ENCODE data around the gene SLC45A2.
"Not testable (repeated sequence)": the region's sequence is repeated elsewhere in the genome, so short reads cannot be mapped to it uniquely, and the experiment has no call there.

The SLC45A2 gene

GRCh38 chr5:34017254-34017653 lies 32.8 kb upstream of the SLC45A2 start:
- Histone ChIP-seq H3K4me1 (ENCODE audit: control insufficient read depth, insufficient read depth, low read length) (no peaks in the 10 kb centered on the region), H3K36me3 (ENCODE audit: control insufficient read depth, insufficient read depth, low read length) (no peaks in the 10 kb centered on the region), H3K4me3 (ENCODE audit: insufficient read depth, low read depth, low read length) (no peak overlapping the region), H3K27me3 (ENCODE audit: control insufficient read depth, insufficient read depth, low read length, poor library complexity, severe bottlenecking) (no peaks in the 10 kb centered on the region), H3K9me3 (ENCODE audit: control insufficient read depth, low read length) (no peaks in the 10 kb centered on the region), H3K27ac (ENCODE audit: insufficient read depth, low read depth, low read length, poor library complexity, severe bottlenecking) (no peak overlapping the region)
- 94 to 96% methylated on average over 2 of the region's 2 CpGs for WGBS, 2 experiments

GRCh38 chr5:34016750-34017149 lies 32.3 kb upstream of the SLC45A2 start:
- WGBS, 2 experiments: 91% methylated on average over 2 of the region's 2 CpGs
- Histone ChIP-seq H3K36me3 (ENCODE audit: control insufficient read depth, insufficient read depth, low read length) (no peaks in the 10 kb centered on the region), H3K9me3 (ENCODE audit: control insufficient read depth, low read length) (no peaks in the 10 kb centered on the region), H3K27me3 (ENCODE audit: control insufficient read depth, insufficient read depth, low read length, poor library complexity, severe bottlenecking) (no peaks in the 10 kb centered on the region), H3K4me3 (ENCODE audit: insufficient read depth, low read depth, low read length) (no peak overlapping the region), H3K27ac (ENCODE audit: insufficient read depth, low read depth, low read length, poor library complexity, severe bottlenecking) (no peak overlapping the region), H3K4me1 (ENCODE audit: control insufficient read depth, insufficient read depth, low read length) (no peaks in the 10 kb centered on the region)

GRCh38 chr5:34016222-34016621 lies 31.7 kb upstream of the SLC45A2 start:
- no peak overlapping the region for H3K4me3 ChIP-seq (ENCODE audit: insufficient read depth, low read depth, low read length)
- H3K9me3 ChIP-seq (ENCODE audit: control insufficient read depth, low read length): no peaks in the 10 kb centered on the region
- H3K27me3 ChIP-seq (ENCODE audit: control insufficient read depth, insufficient read depth, low read length, poor library complexity, severe bottlenecking): no peaks in the 10 kb centered on the region
- 73 to 77% methylated on average over 5 of the region's 5 CpGs for WGBS, 2 experiments
- no peaks in the 10 kb centered on the region for H3K36me3 ChIP-seq (ENCODE audit: control insufficient read depth, insufficient read depth, low read length)
- H3K27ac ChIP-seq (ENCODE audit: insufficient read depth, low read depth, low read length, poor library complexity, severe bottlenecking): no peak overlapping the region
- H3K4me1 ChIP-seq (ENCODE audit: control insufficient read depth, insufficient read depth, low read length): no peaks in the 10 kb centered on the region

GRCh38 chr5:34015120-34015822 lies 30.8 kb upstream of the SLC45A2 start:
- Histone ChIP-seq H3K4me1 (ENCODE audit: control insufficient read depth, insufficient read depth, low read length) (no peaks in the 10 kb centered on the region), H3K27ac (ENCODE audit: insufficient read depth, low read depth, low read length, poor library complexity, severe bottlenecking) (no peak overlapping the region), H3K27me3 (ENCODE audit: control insufficient read depth, insufficient read depth, low read length, poor library complexity, severe bottlenecking) (no peaks in the 10 kb centered on the region), H3K36me3 (ENCODE audit: control insufficient read depth, insufficient read depth, low read length) (no peaks in the 10 kb centered on the region), H3K9me3 (ENCODE audit: control insufficient read depth, low read length) (no peaks in the 10 kb centered on the region), H3K4me3 (ENCODE audit: insufficient read depth, low read depth, low read length) (no peak overlapping the region)
- WGBS, 2 experiments: 96 to 100% methylated on average over 4 of the region's 4 CpGs

GRCh38 chr5:34014626-34015025 lies 30.1 kb upstream of the SLC45A2 start:
- H3K27ac ChIP-seq (ENCODE audit: insufficient read depth, low read depth, low read length, poor library complexity, severe bottlenecking): no peak overlapping the region
- H3K4me3 ChIP-seq (ENCODE audit: insufficient read depth, low read depth, low read length): no peak overlapping the region
- H3K36me3 ChIP-seq (ENCODE audit: control insufficient read depth, insufficient read depth, low read length): no peaks in the 10 kb centered on the region
- H3K4me1 ChIP-seq (ENCODE audit: control insufficient read depth, insufficient read depth, low read length): no peaks in the 10 kb centered on the region
- H3K9me3 ChIP-seq (ENCODE audit: control insufficient read depth, low read length): no peaks in the 10 kb centered on the region
- H3K27me3 ChIP-seq (ENCODE audit: control insufficient read depth, insufficient read depth, low read length, poor library complexity, severe bottlenecking): no peaks in the 10 kb centered on the region
- WGBS, 2 experiments: 86 to 91% methylated on average over 2 of the region's 2 CpGs

- Histone ChIP-seq H3K4me3 (ENCODE audit: insufficient read depth, low read depth, low read length) (no peak overlapping the region), H3K9me3 (ENCODE audit: control insufficient read depth, low read length) (no peaks in the 10 kb centered on the region), H3K36me3 (ENCODE audit: control insufficient read depth, insufficient read depth, low read length) (no peaks in the 10 kb centered on the region), H3K27me3 (ENCODE audit: control insufficient read depth, insufficient read depth, low read length, poor library complexity, severe bottlenecking) (no peaks in the 10 kb centered on the region), H3K27ac (ENCODE audit: insufficient read depth, low read depth, low read length, poor library complexity, severe bottlenecking) (no peak overlapping the region), H3K4me1 (ENCODE audit: control insufficient read depth, insufficient read depth, low read length) (peaks cover 3% of the 10 kb centered on the region)
- 91 to 96% methylated on average over 3 of the region's 3 CpGs for WGBS, 2 experiments
Observed at GRCh38 chr5:34013547-34013946, 29.1 kb upstream of the SLC45A2 start.

- H3K36me3 ChIP-seq (ENCODE audit: control insufficient read depth, insufficient read depth, low read length): no peaks in the 10 kb centered on the region
- H3K27ac ChIP-seq (ENCODE audit: insufficient read depth, low read depth, low read length, poor library complexity, severe bottlenecking): no peak overlapping the region
- no peaks in the 10 kb centered on the region for H3K27me3 ChIP-seq (ENCODE audit: control insufficient read depth, insufficient read depth, low read length, poor library complexity, severe bottlenecking)
- H3K4me3 ChIP-seq (ENCODE audit: insufficient read depth, low read depth, low read length): no peak overlapping the region
- H3K4me1 ChIP-seq (ENCODE audit: control insufficient read depth, insufficient read depth, low read length): peaks cover 3% of the 10 kb centered on the region
- no peaks in the 10 kb centered on the region for H3K9me3 ChIP-seq (ENCODE audit: control insufficient read depth, low read length)
Observed at GRCh38 chr5:34012791-34013190, 28.3 kb upstream of the SLC45A2 start.

- peaks cover 7% of the 10 kb centered on the region for H3K4me1 ChIP-seq (ENCODE audit: control insufficient read depth, insufficient read depth, low read length)
- H3K27ac ChIP-seq (ENCODE audit: insufficient read depth, low read depth, low read length, poor library complexity, severe bottlenecking): no peak overlapping the region
- H3K4me3 ChIP-seq (ENCODE audit: insufficient read depth, low read depth, low read length): no peak overlapping the region
- no peaks in the 10 kb centered on the region for H3K9me3 ChIP-seq (ENCODE audit: control insufficient read depth, low read length)
- no peaks in the 10 kb centered on the region for H3K27me3 ChIP-seq (ENCODE audit: control insufficient read depth, insufficient read depth, low read length, poor library complexity, severe bottlenecking)
- 93 to 96% methylated on average over 2 to 3 of the region's 4 CpGs for WGBS, 2 experiments
- no peaks in the 10 kb centered on the region for H3K36me3 ChIP-seq (ENCODE audit: control insufficient read depth, insufficient read depth, low read length)
Observed at GRCh38 chr5:34011536-34011935, 27.0 kb upstream of the SLC45A2 start.

GRCh38 chr5:34010146-34010545 lies 25.7 kb upstream of the SLC45A2 start:
- H3K27me3 ChIP-seq (ENCODE audit: control insufficient read depth, insufficient read depth, low read length, poor library complexity, severe bottlenecking); H3K4me1 ChIP-seq (ENCODE audit: control insufficient read depth, insufficient read depth, low read length); H3K4me3 ChIP-seq (ENCODE audit: insufficient read depth, low read depth, low read length); H3K36me3 ChIP-seq (ENCODE audit: control insufficient read depth, insufficient read depth, low read length); H3K27ac ChIP-seq (ENCODE audit: insufficient read depth, low read depth, low read length, poor library complexity, severe bottlenecking); H3K9me3 ChIP-seq (ENCODE audit: control insufficient read depth, low read length): not testable (repeated sequence)
- WGBS, 2 experiments: 87 to 93% methylated on average over 2 of the region's 2 CpGs

GRCh38 chr5:34009610-34010009 lies 25.1 kb upstream of the SLC45A2 start:
- H3K36me3 ChIP-seq (ENCODE audit: control insufficient read depth, insufficient read depth, low read length): peaks cover under 1% of the 10 kb centered on the region
- H3K27me3 ChIP-seq (ENCODE audit: control insufficient read depth, insufficient read depth, low read length, poor library complexity, severe bottlenecking): no peaks in the 10 kb centered on the region
- no peaks in the 10 kb centered on the region for H3K9me3 ChIP-seq (ENCODE audit: control insufficient read depth, low read length)
- peaks cover 8% of the 10 kb centered on the region for H3K4me1 ChIP-seq (ENCODE audit: control insufficient read depth, insufficient read depth, low read length)
- H3K4me3 ChIP-seq (ENCODE audit: insufficient read depth, low read depth, low read length): no peak overlapping the region
- H3K27ac ChIP-seq (ENCODE audit: insufficient read depth, low read depth, low read length, poor library complexity, severe bottlenecking): no peak overlapping the region
- WGBS, 2 experiments: 93 to 100% methylated on average over 1 of the region's 1 CpG

GRCh38 chr5:34008802-34009201 lies 24.3 kb upstream of the SLC45A2 start:
- Histone ChIP-seq H3K27ac (ENCODE audit: insufficient read depth, low read depth, low read length, poor library complexity, severe bottlenecking) (peak overlapping the region; percentile 94), H3K9me3 (ENCODE audit: control insufficient read depth, low read length) (no peaks in the 10 kb centered on the region), H3K4me1 (ENCODE audit: control insufficient read depth, insufficient read depth, low read length) (peaks cover 8% of the 10 kb centered on the region), H3K4me3 (ENCODE audit: insufficient read depth, low read depth, low read length) (peak overlapping the region; percentile 78), H3K27me3 (ENCODE audit: control insufficient read depth, insufficient read depth, low read length, poor library complexity, severe bottlenecking) (no peaks in the 10 kb centered on the region), H3K36me3 (ENCODE audit: control insufficient read depth, insufficient read depth, low read length) (peaks cover 4% of the 10 kb centered on the region)
- WGBS, 2 experiments: 64 to 81% methylated on average over 1 of the region's 1 CpG

Measured in ectodermal cell (in vitro differentiated cells).